NB4 (cell line): ENCODE results near the gene TSPAN18.

Experiments
- DNase-seq: peaks from one replicate; pipeline ENCODE4 v3.0.0; 2010; ENCODE audit warnings: low read depth
- H3K4me3 ChIP-seq: one replicate; pipeline ENCODE4 v1.5.1; 2011; ENCODE audit warnings: mild to moderate bottlenecking, low read depth, low read length, moderate library complexity
- MAX ChIP-seq: IDR thresholded peaks from 2 replicates; pipeline ENCODE4 v1.6.1; 2011; ENCODE audit warnings: low read depth, low read length
- MYC ChIP-seq: IDR thresholded peaks from 2 replicates; pipeline ENCODE4 v1.6.1; 2011; ENCODE audit warnings: low read depth, low read length
- POLR2A ChIP-seq: IDR thresholded peaks from 2 replicates; pipeline ENCODE4 v1.6.1; 2011; ENCODE audit warnings: mild to moderate bottlenecking; ENCODE audit not compliant: insufficient read length; ENCODE audit errors: extremely low read depth
- TF ChIP-seq, protein P1 (sequence below): IDR thresholded peaks from one replicate; pipeline ENCODE4 v1.5.1; 2012; ENCODE audit warnings: low read depth, low read length

TSPAN18 gene

DNA sequence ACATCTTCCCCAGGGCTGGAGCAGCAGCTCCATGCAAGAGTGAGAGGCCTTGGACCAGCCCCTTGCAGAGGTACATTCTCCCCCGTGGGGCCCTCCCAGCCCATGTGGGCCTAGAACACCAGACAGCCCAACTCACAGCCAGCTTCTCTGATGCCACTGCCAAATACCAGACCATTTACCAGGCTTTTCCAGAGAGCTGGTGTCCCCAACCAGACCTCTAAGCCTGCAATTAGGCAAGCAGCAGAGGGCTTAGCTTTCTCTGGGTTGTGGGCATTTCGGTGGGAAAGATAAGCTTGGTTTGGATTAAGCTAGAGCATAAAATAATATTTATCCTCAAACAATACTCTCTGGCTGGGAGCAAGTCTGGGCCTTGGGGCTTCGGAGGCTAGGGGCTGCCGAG is 148.3 kb downstream of the TSPAN18 start:
- H3K4me3 ChIP-seq = no peak overlapping the region
- TF ChIP-seq, protein P1, sequence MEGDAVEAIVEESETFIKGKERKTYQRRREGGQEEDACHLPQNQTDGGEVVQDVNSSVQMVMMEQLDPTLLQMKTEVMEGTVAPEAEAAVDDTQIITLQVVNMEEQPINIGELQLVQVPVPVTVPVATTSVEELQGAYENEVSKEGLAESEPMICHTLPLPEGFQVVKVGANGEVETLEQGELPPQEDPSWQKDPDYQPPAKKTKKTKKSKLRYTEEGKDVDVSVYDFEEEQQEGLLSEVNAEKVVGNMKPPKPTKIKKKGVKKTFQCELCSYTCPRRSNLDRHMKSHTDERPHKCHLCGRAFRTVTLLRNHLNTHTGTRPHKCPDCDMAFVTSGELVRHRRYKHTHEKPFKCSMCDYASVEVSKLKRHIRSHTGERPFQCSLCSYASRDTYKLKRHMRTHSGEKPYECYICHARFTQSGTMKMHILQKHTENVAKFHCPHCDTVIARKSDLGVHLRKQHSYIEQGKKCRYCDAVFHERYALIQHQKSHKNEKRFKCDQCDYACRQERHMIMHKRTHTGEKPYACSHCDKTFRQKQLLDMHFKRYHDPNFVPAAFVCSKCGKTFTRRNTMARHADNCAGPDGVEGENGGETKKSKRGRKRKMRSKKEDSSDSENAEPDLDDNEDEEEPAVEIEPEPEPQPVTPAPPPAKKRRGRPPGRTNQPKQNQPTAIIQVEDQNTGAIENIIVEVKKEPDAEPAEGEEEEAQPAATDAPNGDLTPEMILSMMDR = no peak
- TF ChIP-seq MYC (no peak), POLR2A (no peak), MAX (no peak)
- DNase-seq = peak; percentile 20

GRCh38 chr11:44876194-44876723 is 149.5 kb downstream of the TSPAN18 start:
- H3K4me3 ChIP-seq = no peak overlapping the region
- no peak for TF ChIP-seq POLR2A
- TF ChIP-seq MYC = no peak
- no peak for TF ChIP-seq MAX
- TF ChIP-seq, protein P1 = no peak
- DNase-seq = no peak

DNA sequence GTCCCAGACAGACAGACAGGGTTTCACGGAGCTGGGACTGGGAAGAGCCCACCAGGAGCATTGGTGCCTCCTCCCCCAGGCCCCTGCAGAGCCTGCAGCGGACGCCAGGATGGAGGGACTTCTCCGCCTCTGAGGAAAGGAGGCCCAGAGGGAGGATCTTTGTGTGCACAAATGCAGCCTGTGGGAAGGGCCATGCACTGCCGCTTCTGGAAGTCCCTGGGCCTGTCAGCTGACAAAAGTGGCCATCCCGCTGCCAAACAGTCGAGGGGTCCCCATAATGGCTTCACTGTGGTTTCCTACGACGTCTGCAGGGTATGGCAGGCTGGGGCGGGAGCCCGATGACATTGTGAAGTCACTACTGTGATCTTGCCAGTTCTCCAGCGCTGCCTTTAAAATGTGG is 150.1 kb downstream of the TSPAN18 start:
- no peak for DNase-seq
- H3K4me3 ChIP-seq = no peak overlapping the region
- TF ChIP-seq MAX (no peak), POLR2A (no peak), MYC (no peak)
- TF ChIP-seq, protein P1 = no peak

DNA sequence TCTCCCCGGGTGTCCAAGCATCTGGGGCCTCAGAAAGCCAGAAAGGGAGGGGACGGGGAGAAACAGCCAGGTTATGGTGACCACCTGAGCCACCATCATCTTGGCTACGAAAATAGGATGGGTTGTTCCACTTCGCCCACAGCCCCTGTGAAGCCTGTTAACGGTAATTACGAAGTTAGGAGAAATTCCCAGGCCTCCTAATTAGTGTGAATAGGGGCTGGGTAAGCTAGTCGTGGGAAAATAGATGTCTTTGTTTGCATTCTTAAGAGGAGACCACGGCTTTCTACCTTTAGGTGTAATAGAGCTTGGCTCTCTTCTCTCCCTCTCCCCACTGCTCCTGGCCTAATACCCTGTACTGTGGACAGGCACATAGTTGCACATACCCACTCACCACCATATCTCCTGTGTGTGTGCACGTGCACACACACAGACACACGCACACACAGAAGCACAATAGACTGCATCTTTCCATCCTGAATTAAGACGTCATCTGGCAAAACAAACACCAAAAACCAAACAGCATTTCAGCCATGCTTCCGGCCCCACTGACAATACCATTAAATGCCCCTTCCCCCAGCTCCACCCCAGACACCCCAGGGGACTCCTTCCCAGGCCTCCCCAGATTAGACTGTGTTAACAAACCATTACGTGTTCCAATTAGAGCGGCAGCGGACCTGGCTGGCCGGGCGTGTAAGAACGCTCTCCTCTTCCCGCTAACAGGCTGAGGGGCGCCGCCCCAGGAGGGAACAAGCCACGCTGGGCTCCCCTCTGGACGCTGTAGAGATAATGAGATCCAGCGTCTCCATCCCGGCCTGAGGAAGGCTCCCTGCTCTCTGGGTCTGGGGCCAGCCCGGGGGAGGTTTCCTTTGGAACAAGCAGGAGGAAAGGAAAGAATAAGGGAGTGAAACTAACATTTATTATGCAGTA is 151.1 kb downstream of the TSPAN18 start:
- DNase-seq = no peak
- TF ChIP-seq, protein P1 = no peak
- no peak for TF ChIP-seq MAX
- TF ChIP-seq POLR2A = no peak
- no peak for TF ChIP-seq MYC
- H3K4me3 ChIP-seq = no peak overlapping the region

- H3K4me3 ChIP-seq = no peak overlapping the region
- no peak for TF ChIP-seq POLR2A
- peak; percentile 34 for DNase-seq
Measured at GRCh38 chr11:44878711-44879110, 151.9 kb downstream of the TSPAN18 start.

DNA sequence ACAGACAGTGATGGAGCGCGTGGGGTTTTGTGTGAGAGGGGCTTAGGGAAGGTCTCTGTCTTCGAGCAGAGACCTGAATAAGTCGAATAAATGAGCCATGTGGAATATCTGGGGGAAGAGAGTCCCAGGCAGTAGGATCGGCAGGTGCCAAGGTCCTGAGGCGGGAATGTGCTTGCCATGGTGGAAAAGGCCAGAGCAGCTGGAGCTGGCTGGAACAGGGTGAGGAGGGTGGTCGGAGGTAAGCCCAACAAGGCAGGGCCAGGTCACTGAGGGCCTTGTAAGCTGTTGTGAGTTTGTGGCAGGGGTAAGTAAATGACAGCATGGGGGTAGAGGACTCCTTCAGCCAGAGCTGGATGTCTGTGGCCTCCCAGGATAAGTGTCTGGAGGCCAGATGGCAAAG is 152.7 kb downstream of the TSPAN18 start:
- TF ChIP-seq MYC = no peak
- TF ChIP-seq MAX = no peak
- TF ChIP-seq, protein P1 = no peak
- TF ChIP-seq POLR2A = no peak
- DNase-seq = no peak
- no peak overlapping the region for H3K4me3 ChIP-seq
